ENCODE measurements around the gene LKAAEAR1. TPM values are rescaled to one million over a fixed set of nuclear protein-coding genes. Genes with fewer than 3 reads are reported as not detected.

The LKAAEAR1 gene
- total RNA-seq, 1 donor from 2014 or later, result not detected

DNA sequence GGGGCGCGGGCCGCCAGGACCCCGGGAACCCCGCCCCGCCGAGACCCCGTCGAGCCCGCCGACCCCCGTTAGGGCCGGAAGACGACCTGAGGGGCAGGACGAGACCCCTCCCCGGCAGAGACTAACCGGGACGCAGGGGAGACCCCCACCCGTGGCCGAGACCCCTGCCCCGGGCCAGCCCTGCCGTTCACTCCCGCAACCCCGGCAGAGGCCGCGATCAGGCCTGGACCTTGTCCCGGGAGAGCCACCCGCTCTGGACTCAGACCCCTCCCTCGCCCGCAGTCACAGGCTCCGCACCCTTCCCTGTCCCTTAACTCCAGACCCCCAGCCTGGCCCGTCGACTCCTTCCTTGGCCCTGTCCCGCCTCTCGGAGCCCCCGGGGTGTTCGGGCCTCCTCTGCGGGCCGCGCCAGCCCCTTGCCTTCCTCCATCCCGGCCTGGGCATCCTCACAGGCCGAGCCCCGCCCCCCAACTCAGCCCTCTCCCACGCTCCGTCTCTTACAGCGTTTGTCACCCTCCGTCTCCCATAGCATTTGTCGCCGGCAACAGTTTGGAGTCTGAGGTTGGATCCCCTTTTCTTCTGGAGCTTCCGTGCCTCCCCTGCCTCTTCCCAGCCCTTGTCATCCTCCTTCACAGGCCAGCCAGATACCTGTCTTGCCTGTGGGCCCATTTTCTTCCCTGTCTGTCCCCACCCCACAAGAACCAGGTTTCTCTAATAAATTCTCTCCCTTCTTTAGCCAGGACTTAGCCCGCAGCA, 20.6 kb downstream of the LKAAEAR1 start:
- Histone ChIP-seq H2AFZ (ENCODE audit: low read depth, low read length) (peak overlapping the region; percentile 58), H3K4me1 (ENCODE audit: insufficient read depth, low read length) (peaks cover 31% of the 10 kb centered on the region), H3K9ac (ENCODE audit: low read length) (peak overlapping the region; percentile 86), H3K9me3 (ENCODE audit: insufficient read depth, low read depth, low read length) (no peaks in the 10 kb centered on the region), H3K4me3 (ENCODE audit: insufficient read depth, low read depth, low read length) (peak overlapping the region; percentile 79), H3K4me2 (ENCODE audit: low read length) (peak overlapping the region; percentile 92), H4K20me1 (ENCODE audit: insufficient read depth, low read length) (peaks cover 26% of the 10 kb centered on the region), H3K36me3 (ENCODE audit: insufficient read depth, low read length) (no peaks in the 10 kb centered on the region), H3K27ac (ENCODE audit: low read depth, low read length) (peak overlapping the region; percentile 20), H3K27me3 (ENCODE audit: insufficient read depth, low read length) (peaks cover 4% of the 10 kb centered on the region), H3K79me2 (ENCODE audit: insufficient read depth, low read length) (peaks cover 5% of the 10 kb centered on the region)
- H3K4me3 Mint-ChIP-seq (ENCODE audit: unreplicated experiment), result peak overlapping the region; percentile 96
- H3K36me3 Mint-ChIP-seq (ENCODE audit: low read depth, unreplicated experiment), result peaks cover 2% of the 10 kb centered on the region
- H3K27ac Mint-ChIP-seq (ENCODE audit: unreplicated experiment), result peak overlapping the region; percentile 95
- no peak for DNase-seq (ENCODE audit: low read depth)
- no peak for TF ChIP-seq EZH2 (IDR thresholded peaks at IDR 0.05; ENCODE audit: insufficient read depth, low read length)
- TF ChIP-seq, protein P1, sequence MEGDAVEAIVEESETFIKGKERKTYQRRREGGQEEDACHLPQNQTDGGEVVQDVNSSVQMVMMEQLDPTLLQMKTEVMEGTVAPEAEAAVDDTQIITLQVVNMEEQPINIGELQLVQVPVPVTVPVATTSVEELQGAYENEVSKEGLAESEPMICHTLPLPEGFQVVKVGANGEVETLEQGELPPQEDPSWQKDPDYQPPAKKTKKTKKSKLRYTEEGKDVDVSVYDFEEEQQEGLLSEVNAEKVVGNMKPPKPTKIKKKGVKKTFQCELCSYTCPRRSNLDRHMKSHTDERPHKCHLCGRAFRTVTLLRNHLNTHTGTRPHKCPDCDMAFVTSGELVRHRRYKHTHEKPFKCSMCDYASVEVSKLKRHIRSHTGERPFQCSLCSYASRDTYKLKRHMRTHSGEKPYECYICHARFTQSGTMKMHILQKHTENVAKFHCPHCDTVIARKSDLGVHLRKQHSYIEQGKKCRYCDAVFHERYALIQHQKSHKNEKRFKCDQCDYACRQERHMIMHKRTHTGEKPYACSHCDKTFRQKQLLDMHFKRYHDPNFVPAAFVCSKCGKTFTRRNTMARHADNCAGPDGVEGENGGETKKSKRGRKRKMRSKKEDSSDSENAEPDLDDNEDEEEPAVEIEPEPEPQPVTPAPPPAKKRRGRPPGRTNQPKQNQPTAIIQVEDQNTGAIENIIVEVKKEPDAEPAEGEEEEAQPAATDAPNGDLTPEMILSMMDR (IDR thresholded peaks at IDR 0.05; ENCODE audit: insufficient read depth, low read depth, low read length), result no peak
- FAIRE-seq, result no peak
- no peaks in the 10 kb centered on the region for H3K9me3 Mint-ChIP-seq (ENCODE audit: unreplicated experiment)
- H3K4me1 Mint-ChIP-seq (ENCODE audit: low read depth, unreplicated experiment), result peaks cover 18% of the 10 kb centered on the region
- H3K27me3 Mint-ChIP-seq (ENCODE audit: low read depth, unreplicated experiment), result peaks cover 4% of the 10 kb centered on the region

DNA sequence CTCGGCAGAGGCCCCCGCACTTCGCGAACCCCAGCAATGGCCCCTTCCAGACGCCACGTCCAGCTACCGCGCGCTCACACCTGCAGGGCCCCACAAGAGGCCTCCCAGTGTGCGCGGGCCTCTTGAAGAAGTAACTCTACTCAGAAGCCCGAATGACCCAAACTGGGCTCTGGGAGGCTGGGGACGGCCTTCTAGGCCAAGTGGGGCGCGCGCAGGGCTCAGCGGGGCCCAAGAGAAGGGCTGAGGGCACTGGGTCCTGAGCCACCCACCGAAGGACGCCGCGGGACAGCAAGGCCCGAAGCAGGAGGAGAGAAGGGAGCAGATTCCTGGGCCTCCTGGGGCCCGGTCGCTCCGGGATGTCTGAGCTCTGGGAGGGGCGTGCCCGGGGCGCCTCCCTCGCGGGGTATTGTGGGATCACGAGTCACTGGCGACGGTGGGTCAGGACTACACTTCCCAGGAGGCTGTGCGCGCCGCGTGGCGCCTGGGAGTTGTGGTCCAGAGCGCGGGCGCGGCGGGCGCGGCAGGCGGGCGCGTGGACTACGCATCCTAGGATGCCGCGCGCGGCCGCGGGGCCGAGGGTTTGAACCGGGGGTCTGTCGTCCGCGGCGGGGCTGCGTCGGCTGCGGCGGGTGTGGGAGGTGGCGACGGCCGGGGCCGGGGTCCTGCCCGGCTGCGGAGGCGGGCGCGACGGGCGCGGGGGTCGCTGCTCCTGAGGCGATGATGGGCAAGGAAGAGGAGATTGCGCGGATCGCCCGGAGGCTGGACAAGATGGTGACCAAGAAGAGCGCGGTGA, 21.4 kb downstream of the LKAAEAR1 start, which contains the start of gene TCEA2:
TCEA2 (plus strand) TSS at position 603 of the 793 bp plus-strand sequence; CDS start at position 718, 115 bp downstream.
- Histone ChIP-seq H3K4me3 (ENCODE audit: insufficient read depth, low read depth, low read length) (peak within 1 kb of the TSS; percentile 79), H3K27ac (ENCODE audit: low read depth, low read length) (peak within 1 kb of the TSS; percentile 65), H3K36me3 (ENCODE audit: insufficient read depth, low read length) (no peaks in the 10 kb centered on the region), H3K9ac (ENCODE audit: low read length) (peak within 1 kb of the TSS; percentile 86), H3K4me1 (ENCODE audit: insufficient read depth, low read length) (peaks cover 39% of the 10 kb centered on the region), H3K27me3 (ENCODE audit: insufficient read depth, low read length) (peaks cover 4% of the 10 kb centered on the region), H3K79me2 (ENCODE audit: insufficient read depth, low read length) (peaks cover 5% of the 10 kb centered on the region), H4K20me1 (ENCODE audit: insufficient read depth, low read length) (peaks cover 26% of the 10 kb centered on the region), H2AFZ (ENCODE audit: low read depth, low read length) (peak within 1 kb of the TSS; percentile 92), H3K9me3 (ENCODE audit: insufficient read depth, low read depth, low read length) (no peaks in the 10 kb centered on the region), H3K4me2 (ENCODE audit: low read length) (peak within 1 kb of the TSS; percentile 92)
- Mint-ChIP-seq H3K27me3 (ENCODE audit: low read depth, unreplicated experiment) (peaks cover 4% of the 10 kb centered on the region), H3K4me1 (ENCODE audit: low read depth, unreplicated experiment) (peaks cover 18% of the 10 kb centered on the region), H3K9me3 (ENCODE audit: unreplicated experiment) (no peaks in the 10 kb centered on the region), H3K36me3 (ENCODE audit: low read depth, unreplicated experiment) (peaks cover 2% of the 10 kb centered on the region), H3K4me3 (ENCODE audit: unreplicated experiment) (peak within 1 kb of the TSS; percentile 96), H3K27ac (ENCODE audit: unreplicated experiment) (peak within 1 kb of the TSS; percentile 95)
- FAIRE-seq, result no peak
- TF ChIP-seq, protein P1 (IDR thresholded peaks at IDR 0.05; ENCODE audit: insufficient read depth, low read depth, low read length), result no peak
- no peak for TF ChIP-seq EZH2 (IDR thresholded peaks at IDR 0.05; ENCODE audit: insufficient read depth, low read length)
- DNase-seq (ENCODE audit: low read depth), result peak; percentile 90
